NK-92 (cell line): Measurements from ENCODE around the gene EXOC7.
"Not testable (repeated sequence)": the region's sequence is repeated elsewhere in the genome, so short reads cannot be mapped to it uniquely, and the experiment has no call there.

Source experiments
- DNase-seq: peaks from one replicate; lab custom pipeline; 2025; ENCODE audit not compliant: unreplicated experiment; lab: John Stamatoyannopoulos, UW

EXOC7 gene

DNA sequence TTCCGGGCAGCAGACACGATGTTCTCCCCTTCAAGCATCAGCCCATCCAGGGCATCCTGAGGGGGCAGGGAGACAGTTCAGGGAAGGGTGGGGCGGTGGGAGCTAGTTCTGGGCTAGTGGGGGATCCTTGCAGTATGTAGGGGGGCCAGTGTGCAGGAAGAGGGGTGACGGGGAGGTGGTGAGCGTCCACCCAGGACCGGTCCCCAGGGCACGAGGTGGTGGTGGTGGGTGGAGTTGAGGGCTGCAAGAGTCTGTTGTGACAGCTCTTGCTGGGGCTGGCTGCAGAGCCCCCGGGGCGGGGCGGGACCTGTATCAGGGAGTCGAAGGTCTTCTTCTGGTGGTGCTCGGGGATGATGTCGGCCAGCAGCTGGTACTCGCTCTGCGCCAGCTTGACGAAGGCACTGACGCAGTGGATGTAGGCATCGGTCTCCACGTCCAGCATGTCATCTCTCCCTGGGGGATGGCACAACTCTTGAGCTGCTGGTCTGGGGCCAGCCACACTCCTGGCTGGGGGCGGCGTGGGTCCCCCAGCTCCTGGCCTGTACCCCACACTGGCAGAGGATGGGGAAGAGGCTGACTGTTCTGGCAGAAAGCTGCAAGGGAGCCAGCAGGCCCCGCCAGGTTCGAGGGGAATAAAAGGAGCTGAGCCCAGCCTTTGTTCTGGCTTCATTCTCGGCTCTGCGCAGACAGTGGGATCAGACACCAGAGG, 14.6 kb downstream of the EXOC7 start:
- no peak for DNase-seq

DNA sequence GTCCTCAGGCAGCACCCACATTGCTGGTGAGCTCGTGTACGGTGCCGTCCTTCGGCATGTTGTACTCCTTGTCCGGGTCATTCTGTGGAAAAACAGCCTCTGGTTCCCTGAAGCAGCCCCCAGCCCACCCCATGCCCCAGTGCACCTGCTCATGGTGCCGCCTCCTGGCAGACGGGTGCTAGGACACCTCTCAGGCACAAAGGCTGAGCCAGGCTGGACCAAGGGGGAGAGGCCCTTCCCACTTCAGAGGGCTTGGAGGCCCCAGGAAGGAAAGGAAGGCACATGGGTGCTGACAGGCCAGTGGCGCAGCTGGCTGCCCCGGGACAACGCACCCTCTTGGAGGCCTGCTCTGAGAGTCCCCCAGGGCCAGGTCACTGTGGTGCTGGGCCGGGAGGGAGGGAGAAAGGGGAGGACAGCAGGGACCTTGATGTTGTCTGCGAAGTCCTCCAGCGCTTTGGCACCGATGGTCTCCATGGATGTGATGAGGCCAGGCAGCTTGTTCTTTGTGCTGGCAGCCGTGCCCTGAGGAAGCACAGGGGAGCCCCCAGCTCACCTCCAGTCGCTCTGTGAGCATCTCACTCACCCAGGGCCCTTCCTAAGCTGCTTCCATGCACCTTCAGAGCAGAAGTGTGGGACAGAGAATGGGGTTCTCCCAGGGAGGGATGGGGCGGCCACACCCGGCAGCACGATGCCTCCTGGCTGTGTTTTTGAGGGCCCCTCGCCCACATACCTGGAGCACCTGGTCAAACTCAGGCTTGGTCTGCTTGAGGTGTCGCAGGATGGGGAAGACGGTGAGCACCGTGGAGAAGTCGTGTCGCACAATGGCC, 15.3 kb downstream of the EXOC7 start:
- no peak for DNase-seq

DNA sequence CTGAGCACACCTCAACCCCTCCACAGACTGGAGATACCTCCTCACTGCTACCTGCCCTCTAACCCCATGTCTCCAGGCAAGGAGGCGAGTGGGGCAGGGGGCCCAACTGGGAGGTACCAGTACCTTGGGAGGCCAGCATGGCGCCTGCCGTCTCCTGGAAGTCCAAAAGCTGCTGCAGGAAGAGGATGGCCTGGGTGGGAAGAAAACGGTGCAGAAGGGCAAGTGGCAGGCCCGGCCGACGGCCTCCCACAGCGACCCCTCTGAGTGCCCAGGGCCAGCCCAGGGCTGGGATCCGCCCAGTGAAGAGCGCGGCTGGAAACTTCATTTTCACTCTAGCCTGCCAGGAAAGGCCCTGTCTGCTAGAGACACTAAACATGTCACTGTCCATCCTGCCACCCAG, 16.1 kb downstream of the EXOC7 start:
- no peak for DNase-seq

DNA sequence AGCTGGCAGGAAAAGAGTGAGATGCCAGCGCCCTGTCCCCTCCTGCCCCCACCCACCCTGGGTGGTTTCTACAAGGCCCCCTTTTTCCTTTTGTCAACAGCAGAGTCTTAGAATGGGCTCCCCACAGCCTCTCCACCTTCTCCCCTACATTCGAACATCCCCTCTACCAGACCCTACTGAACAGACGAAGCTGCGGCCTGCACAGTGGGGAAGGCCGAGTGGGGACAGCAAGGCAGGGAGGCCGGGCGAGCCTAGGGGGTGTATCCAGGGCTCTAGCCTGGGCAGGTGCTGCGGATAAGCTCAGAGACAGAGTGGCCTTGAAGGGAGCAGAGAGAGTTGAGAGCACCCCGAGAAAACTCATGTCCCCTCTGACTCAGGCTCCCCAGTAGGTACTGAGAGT, 17.2 kb downstream of the EXOC7 start:
- no peak for DNase-seq

DNA sequence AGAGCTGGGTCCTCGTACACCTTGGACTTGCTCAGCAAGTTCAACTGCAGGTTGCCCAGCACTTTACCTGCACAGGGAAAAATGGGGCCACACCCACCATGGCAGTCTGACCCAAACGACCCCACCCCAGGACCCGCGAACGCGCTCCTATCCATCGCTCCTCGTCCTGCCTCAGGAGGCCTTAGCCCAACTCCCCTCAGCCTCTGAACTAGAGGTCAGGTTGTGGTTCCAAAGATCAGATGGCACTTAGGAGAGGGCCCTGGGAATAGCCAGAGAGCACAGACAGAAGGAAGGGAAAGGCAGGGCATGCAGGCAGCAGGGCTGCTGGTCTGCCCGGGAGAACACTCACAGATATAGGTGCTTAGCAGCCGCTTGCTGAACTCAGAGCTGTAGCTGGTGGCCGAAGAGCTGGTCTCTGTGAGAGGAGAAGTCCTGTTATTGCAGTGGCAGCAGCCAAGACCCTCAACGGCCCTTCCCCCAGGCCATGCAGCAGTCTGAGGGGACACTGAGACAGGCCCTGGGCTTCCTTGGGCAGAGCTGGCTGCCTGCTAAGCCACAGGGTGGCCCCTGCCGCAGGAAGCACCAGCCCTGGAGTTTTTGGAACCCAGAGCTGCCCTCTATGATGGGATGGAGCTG, 17.7 kb downstream of the EXOC7 start:
- DNase-seq, result no peak

DNA sequence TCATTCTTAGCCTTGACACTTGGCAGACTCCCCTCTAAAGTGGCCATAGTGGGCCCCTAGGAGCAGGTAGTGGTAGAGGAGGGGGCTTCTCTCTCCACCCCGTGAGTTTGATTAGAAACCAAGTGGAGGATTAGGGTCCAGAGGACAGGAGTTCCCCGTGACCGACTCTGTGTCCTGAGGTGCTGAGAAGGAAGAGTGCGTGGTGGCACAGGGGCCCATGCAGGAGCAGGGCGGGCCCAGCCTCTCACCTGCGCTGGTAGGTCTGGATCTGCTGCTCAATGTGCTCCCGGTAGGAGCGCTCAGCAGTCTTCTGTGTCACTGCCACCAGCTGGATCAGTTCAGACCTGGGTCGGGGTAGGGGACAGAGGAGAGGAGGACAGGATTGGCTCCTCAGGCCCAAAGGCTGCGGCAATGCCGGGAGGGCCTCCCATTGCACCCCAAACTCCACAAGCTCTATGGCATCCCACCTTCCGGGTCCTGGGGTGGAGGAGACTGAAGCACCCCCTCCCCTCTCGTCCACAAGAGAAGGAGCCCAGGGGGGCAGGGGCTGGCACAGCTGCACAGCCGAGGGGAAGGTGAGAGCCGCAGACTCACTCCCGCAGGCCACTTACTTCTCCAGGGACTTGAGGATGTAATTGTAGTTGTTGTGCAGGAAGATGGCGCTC, 18.4 kb downstream of the EXOC7 start:
- DNase-seq, result no peak

DNA sequence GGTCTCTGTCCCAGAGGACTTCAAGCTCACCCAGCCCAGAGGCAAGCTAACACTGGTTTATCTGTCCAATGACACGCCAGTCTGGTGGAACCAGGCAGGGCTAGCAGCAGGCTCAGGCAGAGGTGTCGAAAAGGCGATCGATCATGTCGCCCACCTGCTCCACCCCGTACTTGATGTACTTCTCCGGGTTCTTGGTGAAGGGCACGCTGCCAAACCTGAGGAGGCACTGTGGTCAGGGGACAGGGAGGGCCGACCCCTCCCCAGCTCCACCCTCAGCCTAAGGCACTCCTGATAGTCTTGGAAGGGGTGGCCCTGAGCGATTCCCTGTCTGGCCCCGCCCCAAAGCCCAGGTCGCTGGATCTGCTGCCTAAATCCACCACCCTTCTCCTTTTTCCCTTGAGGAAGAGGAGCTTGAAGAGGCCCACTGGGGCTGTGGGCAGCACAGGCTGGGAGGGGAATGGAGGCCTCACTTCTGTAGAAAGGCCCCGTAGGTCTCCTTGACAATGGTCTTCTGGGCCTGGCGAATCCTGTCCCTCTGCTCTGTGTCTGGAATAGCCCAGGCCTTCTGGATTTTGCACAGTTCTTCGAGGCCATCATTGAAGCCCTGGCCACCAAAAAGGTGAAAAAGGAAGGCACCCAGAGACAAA, 19.9 kb downstream of the EXOC7 start:
- no peak for DNase-seq

DNA sequence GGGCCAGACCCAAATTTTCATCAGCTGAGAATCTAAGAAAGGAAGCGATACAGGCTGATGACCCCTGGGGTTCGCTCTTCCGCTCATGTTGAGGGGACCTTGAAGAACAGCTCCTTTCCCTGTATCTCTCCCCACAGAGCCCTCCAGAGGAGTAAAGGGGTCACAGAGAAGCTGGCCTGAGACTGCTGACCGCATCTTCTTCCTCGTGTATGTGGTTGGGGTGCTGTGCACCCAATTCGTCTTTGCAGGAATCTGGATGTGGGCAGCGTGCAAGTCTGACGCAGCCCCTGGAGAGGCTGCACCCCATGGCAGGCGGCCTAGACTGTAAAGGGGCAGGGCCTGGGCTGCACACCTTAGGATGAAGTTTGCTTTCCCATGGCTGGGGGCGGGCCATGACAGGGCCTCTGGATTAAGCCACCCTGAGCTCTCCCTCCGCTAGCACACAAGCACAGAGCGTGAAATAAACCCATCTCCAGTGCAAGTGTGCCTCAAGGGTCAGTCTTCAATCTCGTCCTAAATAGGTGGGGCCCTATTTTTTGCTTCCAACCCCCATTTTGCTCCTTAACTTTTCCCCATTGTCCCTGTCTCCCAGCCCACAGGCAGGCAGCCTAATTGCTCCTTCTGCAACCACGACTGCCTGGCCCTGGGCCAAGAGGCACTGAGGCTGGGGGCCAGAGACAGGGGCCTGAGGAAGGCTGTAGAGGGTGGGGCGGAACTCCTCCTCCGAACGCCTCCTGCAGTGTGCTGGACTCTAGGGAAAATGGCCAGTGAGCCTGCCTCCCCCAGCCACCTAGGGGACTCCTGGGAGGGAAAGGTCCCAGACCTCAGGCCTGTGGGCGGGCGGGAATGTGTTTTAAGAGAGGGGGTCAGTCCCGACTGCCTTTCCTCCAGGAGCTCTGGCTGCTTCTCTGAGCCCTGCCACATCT, 21.0 kb downstream of the EXOC7 start:
- no peak for DNase-seq

DNA sequence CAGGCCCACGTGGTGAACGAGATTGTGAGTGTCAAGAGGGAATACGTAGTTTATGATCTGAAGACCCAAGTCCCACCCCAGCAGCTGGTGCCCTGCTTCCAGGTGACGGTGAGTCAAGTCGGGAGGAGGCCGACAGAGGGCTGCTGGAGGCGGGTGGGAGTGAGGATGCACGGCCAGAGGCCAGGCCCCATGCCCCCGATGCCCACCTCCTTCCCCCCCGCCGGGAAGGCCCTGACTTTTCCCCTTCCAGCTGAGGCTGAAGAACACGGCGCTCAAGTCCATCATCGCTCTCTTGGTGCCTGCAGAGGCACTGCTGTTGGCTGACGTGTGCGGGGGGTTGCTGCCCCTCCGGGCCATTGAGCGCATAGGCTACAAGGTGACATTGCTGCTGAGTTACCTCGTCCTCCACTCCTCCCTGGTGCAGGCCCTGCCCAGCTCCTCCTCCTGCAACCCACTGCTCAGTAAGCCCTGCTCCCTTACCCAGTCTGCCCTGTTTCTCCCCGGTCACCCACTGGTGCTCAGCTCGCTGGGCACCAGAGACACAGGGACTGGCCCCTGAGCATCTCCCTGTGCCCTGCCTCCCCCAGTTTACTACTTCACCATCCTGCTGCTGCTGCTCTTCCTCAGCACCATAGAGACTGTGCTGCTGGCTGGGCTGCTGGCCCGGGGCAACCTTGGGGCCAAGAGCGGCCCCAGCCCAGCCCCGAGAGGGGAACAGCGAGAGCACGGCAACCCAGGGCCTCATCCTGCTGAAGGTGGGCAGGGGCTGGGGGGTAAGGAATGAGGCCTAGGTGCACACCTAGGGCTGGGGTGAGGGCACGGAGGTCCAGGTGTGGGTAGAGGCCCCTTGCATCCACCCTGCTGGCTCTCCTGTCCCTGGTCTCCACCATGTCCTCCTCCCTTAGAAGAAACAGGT, 22.0 kb downstream of the EXOC7 start:
- DNase-seq, result no peak

DNA sequence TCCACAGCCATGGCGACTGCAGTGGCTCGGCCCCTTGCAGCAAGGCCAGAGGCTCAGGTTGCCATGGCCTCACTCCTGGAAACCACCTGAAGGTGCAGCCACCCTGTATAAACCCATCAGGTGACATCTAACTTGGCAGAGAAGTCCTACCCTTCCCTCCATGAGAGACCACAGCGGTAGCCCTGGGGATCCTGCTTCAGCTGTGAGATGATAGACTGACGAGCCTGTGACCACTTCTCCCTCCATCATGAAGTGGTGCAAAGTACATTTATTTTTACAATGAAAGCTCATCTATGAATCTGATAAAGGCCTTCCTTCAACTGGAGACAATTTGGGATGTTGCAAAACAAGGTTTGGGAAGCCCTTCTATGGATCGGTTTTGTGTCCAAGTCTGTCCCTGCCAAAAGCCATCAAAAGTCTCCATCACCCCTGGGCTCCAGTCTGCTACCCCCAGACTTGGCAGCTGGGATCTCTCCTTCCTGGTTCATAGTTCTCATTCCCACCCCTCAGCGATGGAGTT, 22.8 kb downstream of the EXOC7 start:
- no peak for DNase-seq

DNA sequence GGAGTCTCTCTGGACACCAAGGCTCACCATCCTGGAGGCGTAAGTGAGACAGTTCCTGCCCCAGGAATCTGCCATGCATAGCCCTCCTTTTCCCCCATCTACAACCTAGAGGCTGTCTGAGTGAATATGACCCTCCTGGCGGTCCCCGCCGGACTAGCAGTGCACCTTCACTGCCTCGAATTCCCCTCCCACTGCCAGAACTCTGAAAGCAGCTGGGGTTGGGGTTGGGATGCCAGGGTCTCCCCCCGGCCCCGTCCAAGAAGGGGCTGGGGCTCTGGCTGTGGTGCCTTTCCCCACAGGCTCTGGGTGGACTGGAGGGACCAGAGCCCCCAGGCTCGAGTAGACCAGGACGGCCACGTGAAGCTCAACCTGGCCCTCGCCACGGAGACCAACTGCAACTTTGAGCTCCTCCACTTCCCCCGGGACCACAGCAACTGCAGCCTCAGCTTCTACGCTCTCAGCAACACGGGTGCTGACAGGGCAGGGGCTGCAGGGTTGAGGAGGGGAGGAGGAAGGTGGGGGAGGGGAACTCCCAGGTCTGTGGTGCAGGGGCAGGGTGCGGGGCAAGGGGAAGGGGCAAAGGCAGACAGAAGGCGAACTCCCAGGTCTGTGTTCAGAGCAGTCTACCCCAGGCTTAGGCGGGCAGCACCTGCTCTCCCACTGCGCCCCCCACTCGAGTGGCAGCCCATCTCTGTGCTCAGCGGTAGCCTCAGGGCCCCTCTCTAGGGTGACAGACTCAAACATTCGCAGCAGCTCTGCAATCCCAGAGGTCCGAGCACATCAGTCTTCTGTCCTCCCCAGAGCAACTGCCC, 23.4 kb downstream of the EXOC7 start:
- no peak for DNase-seq

DNA sequence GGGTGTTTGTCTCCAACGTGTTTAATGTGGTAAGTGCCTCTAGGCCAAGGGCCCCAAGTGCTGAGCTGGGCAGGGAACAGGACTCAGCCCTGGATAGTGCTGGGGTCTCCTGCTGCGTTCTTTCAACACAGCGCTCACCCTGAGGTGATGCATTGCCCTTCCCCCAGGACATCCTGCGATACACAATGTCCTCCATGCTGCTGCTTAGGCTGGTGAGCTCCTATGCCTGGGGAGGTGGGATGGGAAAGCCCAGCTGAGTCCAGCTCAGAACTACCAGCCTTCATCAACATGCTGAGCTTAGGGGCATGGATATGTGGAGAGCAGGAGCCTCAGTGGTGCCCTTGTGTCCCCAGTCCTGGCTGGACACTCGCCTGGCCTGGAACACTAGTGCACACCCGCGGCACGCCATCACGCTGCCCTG, 24.0 kb downstream of the EXOC7 start:
- DNase-seq, result no peak

DNA sequence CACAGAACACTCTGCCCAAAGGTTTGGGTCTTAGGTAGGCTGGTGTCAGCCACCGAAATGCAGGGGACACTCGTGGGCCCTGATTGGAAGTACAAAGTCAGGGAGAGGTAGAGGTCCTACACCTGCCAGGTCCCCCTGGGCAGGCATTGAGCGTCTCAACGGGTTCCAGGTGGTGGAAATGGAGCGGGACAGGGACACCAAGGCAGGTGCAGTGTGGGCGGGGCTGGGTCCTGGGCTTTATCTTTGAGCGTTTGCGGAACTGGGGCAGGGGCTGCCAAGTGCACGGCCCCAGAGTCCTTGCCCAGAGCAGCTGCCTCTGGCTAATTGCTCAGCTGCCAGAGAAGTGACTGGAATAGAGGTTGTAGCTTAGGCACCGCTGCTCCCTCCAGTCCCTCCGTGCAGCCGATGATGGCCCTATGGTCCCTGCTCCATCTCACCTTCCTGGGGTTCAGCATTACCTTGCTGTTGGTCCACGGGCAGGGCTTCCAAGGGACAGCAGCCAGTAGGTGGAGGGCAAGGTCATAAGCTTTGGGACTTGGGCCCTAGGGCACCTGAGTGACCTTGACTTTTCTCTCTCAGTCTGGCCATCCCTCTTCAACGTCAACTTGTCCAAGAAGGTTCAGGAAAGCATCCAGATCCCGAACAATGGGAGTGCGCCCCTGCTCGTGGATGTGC, 24.6 kb downstream of the EXOC7 start, which contains the start of gene ZACN:
ZACN (plus strand) TSS at position 323 of the 675 bp plus-strand sequence; CDS start at position 406, 83 bp downstream.
- no peak for DNase-seq

DNA sequence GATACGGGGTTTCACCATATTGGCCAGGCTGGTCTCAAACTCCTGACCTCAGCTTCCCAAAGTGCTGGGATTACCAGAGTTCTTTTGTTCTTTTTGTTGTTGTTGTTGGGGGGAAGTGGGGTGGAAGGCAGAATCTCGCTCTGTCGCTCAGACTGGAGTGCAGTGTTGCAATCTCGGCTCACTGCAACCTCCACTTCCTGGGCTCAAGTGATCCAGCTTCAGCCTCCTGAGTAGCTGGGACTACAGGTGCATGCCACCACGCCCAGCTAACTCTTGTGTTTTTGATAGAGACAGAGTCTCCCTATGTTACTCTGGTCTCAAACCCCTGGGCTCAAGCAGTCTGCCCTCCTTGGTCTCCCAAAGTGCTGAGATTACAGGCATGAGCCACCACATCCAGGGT, 25.2 kb downstream of the EXOC7 start:
- not testable (repeated sequence) for DNase-seq

DNA sequence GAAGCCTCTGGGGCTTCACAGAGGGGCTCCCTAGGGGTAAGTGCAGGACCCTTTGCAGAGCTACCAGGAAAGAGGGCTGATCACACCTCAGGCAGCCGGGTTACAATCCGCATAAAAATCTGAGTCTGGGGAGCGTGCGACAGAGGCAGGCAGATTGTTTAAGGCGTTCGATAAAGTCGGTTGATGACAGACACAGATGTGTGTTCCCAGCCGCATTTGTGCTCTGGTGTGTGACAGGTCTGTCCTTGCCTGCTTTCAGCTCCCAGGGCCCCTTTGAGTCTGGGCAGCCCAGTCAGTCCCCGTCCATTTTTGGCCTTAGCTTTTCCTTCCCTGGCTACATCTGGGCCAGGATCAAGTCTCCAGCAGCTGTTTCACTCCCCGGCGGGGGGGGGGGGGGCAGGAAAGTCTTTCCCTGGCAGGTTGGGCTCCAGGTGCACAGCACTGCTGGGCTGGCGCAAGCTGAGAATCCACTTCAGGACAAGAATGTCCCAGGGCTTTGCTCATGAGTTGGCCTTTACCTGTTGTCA, 25.9 kb downstream of the EXOC7 start:
- DNase-seq, result no peak

DNA sequence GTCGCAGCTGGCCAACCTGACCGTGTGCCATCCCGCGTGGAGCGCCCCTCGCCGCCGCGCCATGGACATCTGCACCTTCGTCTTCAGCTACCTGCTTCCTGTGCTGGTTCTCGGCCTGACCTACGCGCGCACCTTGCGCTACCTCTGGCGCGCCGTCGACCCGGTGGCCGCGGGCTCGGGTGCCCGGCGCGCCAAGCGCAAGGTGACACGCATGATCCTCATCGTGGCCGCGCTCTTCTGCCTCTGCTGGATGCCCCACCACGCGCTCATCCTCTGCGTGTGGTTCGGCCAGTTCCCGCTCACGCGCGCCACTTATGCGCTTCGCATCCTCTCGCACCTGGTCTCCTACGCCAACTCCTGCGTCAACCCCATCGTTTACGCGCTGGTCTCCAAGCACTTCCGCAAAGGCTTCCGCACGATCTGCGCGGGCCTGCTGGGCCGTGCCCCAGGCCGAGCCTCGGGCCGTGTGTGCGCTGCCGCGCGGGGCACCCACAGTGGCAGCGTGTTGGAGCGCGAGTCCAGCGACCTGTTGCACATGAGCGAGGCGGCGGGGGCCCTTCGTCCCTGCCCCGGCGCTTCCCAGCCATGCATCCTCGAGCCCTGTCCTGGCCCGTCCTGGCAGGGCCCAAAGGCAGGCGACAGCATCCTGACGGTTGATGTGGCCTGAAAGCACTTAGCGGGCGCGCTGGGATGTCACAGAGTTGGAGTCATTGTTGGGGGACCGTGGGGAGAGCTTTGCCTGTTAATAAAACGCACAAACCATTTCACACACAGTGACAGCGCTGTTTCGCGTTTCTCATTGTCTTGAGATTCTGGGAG, 26.6 kb downstream of the EXOC7 start:
- DNase-seq, result no peak
